ENCODE results near the gene FLVCR1. TPM values are rescaled to one million over a fixed set of nuclear protein-coding genes. Genes with fewer than 3 reads are reported as not detected.

FLVCR1 gene
- total RNA-seq, 6 experiments from 2014 or later: 1.6 to 5.8 (median 2.1) TPM

DNA sequence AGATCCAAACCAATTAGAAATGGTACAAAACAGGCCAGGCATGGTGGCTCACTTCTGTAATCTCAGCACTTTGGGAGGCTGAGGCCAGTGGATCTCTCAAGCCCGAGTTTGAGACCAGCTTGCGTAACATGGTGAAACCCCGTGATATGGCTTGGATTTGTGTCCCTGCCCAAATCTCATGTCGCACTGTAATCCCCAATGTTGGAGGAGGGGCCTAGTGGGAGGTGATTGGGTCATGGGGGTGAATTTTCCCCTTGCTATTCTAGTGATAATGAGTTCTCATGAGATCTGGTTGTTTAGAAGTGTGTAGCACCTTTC is 85.3 kb downstream of the FLVCR1 start:
- TF ChIP-seq, protein P1, sequence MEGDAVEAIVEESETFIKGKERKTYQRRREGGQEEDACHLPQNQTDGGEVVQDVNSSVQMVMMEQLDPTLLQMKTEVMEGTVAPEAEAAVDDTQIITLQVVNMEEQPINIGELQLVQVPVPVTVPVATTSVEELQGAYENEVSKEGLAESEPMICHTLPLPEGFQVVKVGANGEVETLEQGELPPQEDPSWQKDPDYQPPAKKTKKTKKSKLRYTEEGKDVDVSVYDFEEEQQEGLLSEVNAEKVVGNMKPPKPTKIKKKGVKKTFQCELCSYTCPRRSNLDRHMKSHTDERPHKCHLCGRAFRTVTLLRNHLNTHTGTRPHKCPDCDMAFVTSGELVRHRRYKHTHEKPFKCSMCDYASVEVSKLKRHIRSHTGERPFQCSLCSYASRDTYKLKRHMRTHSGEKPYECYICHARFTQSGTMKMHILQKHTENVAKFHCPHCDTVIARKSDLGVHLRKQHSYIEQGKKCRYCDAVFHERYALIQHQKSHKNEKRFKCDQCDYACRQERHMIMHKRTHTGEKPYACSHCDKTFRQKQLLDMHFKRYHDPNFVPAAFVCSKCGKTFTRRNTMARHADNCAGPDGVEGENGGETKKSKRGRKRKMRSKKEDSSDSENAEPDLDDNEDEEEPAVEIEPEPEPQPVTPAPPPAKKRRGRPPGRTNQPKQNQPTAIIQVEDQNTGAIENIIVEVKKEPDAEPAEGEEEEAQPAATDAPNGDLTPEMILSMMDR (IDR thresholded peaks at IDR 0.05): no peak
- TF ChIP-seq POLR2A (IDR thresholded peaks at IDR 0.05): no peak
- H3K4me3 ChIP-seq: no peak overlapping the region
- ATAC-seq (no peak), DNase-seq (no peak)
- H3K27ac ChIP-seq: no peak overlapping the region
- H3K9me3 ChIP-seq: no peaks in the 10 kb centered on the region
- 60% methylated on average over 4 of the region's 4 CpGs for WGBS (ENCODE audit: insufficient coverage, low coverage, low lambda C conversion rate, missing lambda C conversion rate)
- H3K36me3 ChIP-seq: no peaks in the 10 kb centered on the region
- H3K4me1 ChIP-seq: no peaks in the 10 kb centered on the region
- intact Hi-C loops (cut with DNase I): no loop called here
- peaks cover 0 to 5% of the 10 kb centered on the region in 2 donors for H3K27me3 ChIP-seq

DNA sequence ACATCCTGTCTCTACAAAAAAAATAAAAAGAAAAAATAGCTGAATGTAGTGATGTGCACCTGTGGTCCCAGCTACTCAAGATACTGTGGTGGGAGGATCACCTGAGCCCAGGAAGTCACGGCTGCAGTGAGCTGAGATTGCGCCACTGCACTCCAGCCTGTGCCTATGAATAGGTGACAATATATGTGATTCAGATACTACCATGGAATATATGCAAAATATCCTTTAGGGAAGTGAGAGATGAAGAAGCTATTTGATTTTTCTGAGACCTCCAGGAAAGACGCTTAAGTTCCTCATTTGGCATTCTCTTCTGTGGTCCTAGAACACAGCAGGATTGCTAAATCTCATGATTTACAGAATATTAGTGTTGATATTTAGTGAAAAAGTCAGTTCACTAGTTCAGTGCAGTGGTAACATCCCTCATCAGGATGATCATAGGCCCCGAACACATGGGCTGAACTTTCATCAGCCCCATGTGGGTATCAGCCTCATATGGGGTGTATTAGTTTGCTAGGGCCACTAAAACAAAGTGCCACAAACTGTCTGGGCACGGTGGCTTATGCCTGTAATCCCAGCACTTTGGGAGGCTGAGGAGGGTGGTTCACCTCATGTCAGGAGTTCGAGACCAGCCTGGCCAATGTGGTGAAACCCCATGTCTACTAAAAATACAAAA is 86.3 kb downstream of the FLVCR1 start:
- DNase-seq (no peak), ATAC-seq (no peak)
- H3K4me3 ChIP-seq: no peak overlapping the region
- WGBS (ENCODE audit: insufficient coverage, low coverage, low lambda C conversion rate, missing lambda C conversion rate): 73% methylated on average over 5 of the region's 6 CpGs
- H3K27me3 ChIP-seq: peaks cover 0 to 5% of the 10 kb centered on the region in 2 donors
- TF ChIP-seq, protein P1 (IDR thresholded peaks at IDR 0.05): no peak
- no peak for TF ChIP-seq POLR2A (IDR thresholded peaks at IDR 0.05)
- no peaks in the 10 kb centered on the region for H3K36me3 ChIP-seq
- H3K9me3 ChIP-seq: no peaks in the 10 kb centered on the region
- intact Hi-C loops (cut with DNase I): no loop called here
- H3K4me1 ChIP-seq: no peaks in the 10 kb centered on the region
- H3K27ac ChIP-seq: no peak overlapping the region

DNA sequence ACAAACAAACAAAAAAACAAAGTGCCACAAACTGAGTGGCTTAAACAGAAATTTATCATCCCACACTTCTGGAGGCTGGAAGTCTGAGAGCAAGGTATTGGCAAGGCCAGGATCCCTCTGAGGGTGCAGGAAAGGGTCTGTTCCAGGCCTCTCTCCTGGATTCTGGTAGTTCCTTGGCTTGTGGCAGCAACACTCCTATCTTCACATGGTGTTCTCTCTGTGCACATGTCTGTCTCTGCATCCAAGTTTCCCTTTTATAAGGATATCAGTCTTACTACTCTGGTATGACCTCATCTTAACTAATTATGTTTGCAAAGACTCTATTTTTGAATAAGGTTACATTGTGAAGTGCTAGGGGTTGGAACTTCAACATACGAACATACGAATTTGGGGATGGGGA is 87.0 kb downstream of the FLVCR1 start:
- Histone ChIP-seq H3K27me3 (peaks cover 0 to 5% of the 10 kb centered on the region in 2 donors), H3K36me3 (no peaks in the 10 kb centered on the region), H3K4me3 (no peak overlapping the region), H3K27ac (no peak overlapping the region), H3K9me3 (no peaks in the 10 kb centered on the region), H3K4me1 (no peaks in the 10 kb centered on the region)
- ATAC-seq (no peak), DNase-seq (no peak)
- no peak for TF ChIP-seq POLR2A (IDR thresholded peaks at IDR 0.05)
- TF ChIP-seq, protein P1 (IDR thresholded peaks at IDR 0.05): no peak
- intact Hi-C loops (cut with DNase I): no loop called here
- 68% methylated on average over 2 of the region's 2 CpGs for WGBS (ENCODE audit: insufficient coverage, low coverage, low lambda C conversion rate, missing lambda C conversion rate)

DNA sequence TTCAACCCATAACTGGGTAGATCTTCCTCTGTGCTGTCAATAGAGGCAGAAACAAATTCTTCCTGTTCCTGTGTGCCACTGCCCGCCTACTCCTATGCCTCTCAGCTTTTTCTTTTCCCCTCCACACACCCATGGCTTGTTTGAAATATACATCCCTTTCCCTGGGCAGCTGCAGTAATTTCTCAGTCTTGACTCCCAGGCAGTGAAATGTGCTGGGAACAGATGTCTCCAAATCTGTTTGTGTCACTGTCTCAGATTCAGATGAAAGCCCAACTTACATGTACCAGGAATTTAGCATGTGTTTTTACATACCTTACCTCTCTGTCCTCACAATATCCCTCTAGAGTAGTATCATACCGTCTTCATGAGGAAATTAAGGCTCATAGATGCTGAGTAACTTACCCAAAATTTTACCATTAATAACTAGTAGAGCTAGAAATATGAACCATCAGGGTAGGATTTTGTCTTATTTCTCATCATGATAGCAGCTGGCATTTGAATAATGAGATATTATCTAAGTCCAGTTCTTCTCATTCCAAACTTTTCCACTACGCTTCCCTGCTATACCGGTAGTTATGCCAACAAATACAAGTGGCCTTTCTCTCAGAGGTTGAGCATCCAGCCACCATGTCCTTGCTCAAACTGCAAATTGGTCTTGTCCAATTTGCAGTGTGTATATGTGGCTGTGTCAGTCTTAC is 87.5 kb downstream of the FLVCR1 start:
- no peaks in the 10 kb centered on the region for H3K27me3 ChIP-seq
- no peak for ATAC-seq
- DNase-seq: no peak
- no peaks in the 10 kb centered on the region for H3K36me3 ChIP-seq
- peaks cover 0 to under 1% (median 0%) of the 10 kb centered on the region in 4 donors for H3K4me1 ChIP-seq
- WGBS (ENCODE audit: insufficient coverage, low coverage, low lambda C conversion rate, missing lambda C conversion rate): 74% methylated on average over 4 of the region's 4 CpGs
- TF ChIP-seq, protein P1 (IDR thresholded peaks at IDR 0.05): no peak
- no peak for TF ChIP-seq POLR2A (IDR thresholded peaks at IDR 0.05)
- no peak overlapping the region for H3K4me3 ChIP-seq
- no peaks in the 10 kb centered on the region for H3K9me3 ChIP-seq
- intact Hi-C loops (cut with DNase I): no loop called here
- no peak overlapping the region for H3K27ac ChIP-seq

Measured in right lobe of liver (tissue), 6 donors.